ENCODE results near the gene ATP6V0A4.
"Not testable (repeated sequence)": the region's sequence is repeated elsewhere in the genome, so short reads cannot be mapped to it uniquely, and the experiment has no call there.

DNA sequence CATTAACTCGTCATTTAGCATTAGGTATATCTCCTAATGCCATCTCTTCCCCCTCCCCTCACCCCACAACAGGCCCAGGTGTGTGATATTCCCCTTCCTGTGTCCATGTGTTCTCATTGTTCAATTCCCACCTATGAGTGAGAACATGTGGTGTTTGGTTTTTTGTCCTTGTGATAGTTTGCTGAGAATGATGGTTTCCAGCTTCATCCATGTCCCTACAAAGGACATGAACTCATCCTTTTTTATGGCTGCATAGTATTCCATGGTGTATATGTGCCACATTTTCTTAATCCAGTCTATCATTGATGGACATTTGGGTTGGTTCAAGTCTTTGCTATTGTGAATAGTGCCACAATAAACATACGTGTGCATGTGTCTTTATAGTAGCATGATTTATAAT, 13.3 kb upstream of the ATP6V0A4 start:
- not testable (repeated sequence) for TF ChIP-seq CTCF (IDR thresholded peaks at IDR 0.05; ENCODE audit: insufficient read depth, low read depth, low read length); EZH2 (IDR thresholded peaks at IDR 0.05; ENCODE audit: insufficient read depth, low read length)

All from astrocyte (in vitro differentiated cells and primary cell).